Kidney (tissue), 14 donors: ENCODE data around the gene IDE. TPM values are rescaled to one million over a fixed set of nuclear protein-coding genes. Genes with fewer than 3 reads are reported as not detected.
A peak's percentile ranks its signal among the peaks of the same experiment; 100 is the strongest.

ENCODE experiments used
- DNase-seq, 5 donors: peaks; one replicate each; pipeline ENCODE4 v3.0.0-alpha.2; 2013 to 2020
- FAIRE-seq: peaks from 2 replicates; lab custom pipeline; 2012; peaks lifted over from hg19 to GRCh38; lab: Jason Lieb, UNC
- H3K27ac ChIP-seq, 2 donors: one replicate each; pipeline ENCODE4 v1.7.0; 2013; ENCODE audit warnings: low read depth in 2 of 2, low read length in 2 of 2, inconsistent platforms in 1 of 2
- H3K27me3 ChIP-seq: one replicate; pipeline ENCODE4 v1.7.1; 2013; ENCODE audit warnings: low read length, inconsistent platforms; ENCODE audit not compliant: control insufficient read depth, insufficient read depth
- H3K36me3 ChIP-seq, 3 donors: one replicate each; pipeline versions ENCODE4 v1.7.0 to v1.7.1; 2013; ENCODE audit warnings: low read length in 3 of 3, control low read depth in 1 of 3, inconsistent platforms in 1 of 3; ENCODE audit not compliant: insufficient read depth in 3 of 3, control insufficient read depth in 2 of 3
- H3K4me1 ChIP-seq, 3 donors: one replicate each; pipeline versions ENCODE4 v1.7.0 to v1.7.1; 2013; ENCODE audit warnings: low read length in 3 of 3, inconsistent platforms in 1 of 3, low read depth in 1 of 3; ENCODE audit not compliant: control insufficient read depth in 2 of 3, insufficient read depth in 2 of 3
- H3K4me3 ChIP-seq, 3 donors: one replicate each; pipeline versions ENCODE4 v1.7.0 to v1.8.1; 2013; ENCODE audit warnings: low read length in 3 of 3, control low read depth in 1 of 3, inconsistent platforms in 1 of 3
- H3K9ac ChIP-seq, 3 donors: one replicate each; pipeline versions ENCODE4 v1.7.0 to v1.7.1; 2013; ENCODE audit warnings: low read length in 3 of 3, control low read depth in 1 of 3, inconsistent platforms in 1 of 3
- H3K9me3 ChIP-seq, 3 donors: one replicate each; pipeline versions ENCODE4 v1.7.0 to v1.7.1; 2013; ENCODE audit warnings: low read length in 3 of 3, control low read depth in 1 of 3, inconsistent platforms in 1 of 3; ENCODE audit not compliant: control insufficient read depth in 2 of 3, insufficient read depth in 1 of 3
- intact Hi-C: fragments of 100-400 bp; cut with DNase I; formaldehyde crosslinking; loops from one replicate; pipeline ENCODE4 v1.11.1; 2022
- polyA plus RNA-seq: library from polyadenylated mRNA; stranded (reverse); fragments of 350-450 nt; fragmentation: Illumina TruSeq; extraction: RNeasy Lipid Tissue Mini Kit (QIAGEN cat#74804); gene quantifications from one replicate; pipeline ENCODE4 v1.2.3, GENCODE V29; 2014; ENCODE audit warnings: low read depth, low replicate concordance; ENCODE audit not compliant: insufficient read depth
- total RNA-seq: library from RNA; stranded (reverse); fragmentation: NEBNext Ultra II Directional; extraction: Animal tissue kit (Norgen Biotek cat#: 25700); gene quantifications from one replicate; pipeline ENCODE4 v1.2.1, GENCODE V29; 2021
- TF ChIP-seq, protein P1 (sequence below): IDR thresholded peaks from 3 replicates; pipeline ENCODE4 v1.5.1; 2012; ENCODE audit warnings: mild to moderate bottlenecking, moderate library complexity, borderline replicate concordance; ENCODE audit not compliant: insufficient read depth; ENCODE audit errors: extremely low read depth
- donor health status: control.
- donor health status: control.
- donor health status: control.
- donor health status: control.
- donor health status: control.
- donor health status: DM: yes; HTN: yes; CAD: no.
- donor health status: Normal renal cell carcinoma (clear cell type).

Gene IDE
- total and polyA plus RNA-seq, 2 donors from 2014 or later, result 8.6 to 40.5 TPM

DNA sequence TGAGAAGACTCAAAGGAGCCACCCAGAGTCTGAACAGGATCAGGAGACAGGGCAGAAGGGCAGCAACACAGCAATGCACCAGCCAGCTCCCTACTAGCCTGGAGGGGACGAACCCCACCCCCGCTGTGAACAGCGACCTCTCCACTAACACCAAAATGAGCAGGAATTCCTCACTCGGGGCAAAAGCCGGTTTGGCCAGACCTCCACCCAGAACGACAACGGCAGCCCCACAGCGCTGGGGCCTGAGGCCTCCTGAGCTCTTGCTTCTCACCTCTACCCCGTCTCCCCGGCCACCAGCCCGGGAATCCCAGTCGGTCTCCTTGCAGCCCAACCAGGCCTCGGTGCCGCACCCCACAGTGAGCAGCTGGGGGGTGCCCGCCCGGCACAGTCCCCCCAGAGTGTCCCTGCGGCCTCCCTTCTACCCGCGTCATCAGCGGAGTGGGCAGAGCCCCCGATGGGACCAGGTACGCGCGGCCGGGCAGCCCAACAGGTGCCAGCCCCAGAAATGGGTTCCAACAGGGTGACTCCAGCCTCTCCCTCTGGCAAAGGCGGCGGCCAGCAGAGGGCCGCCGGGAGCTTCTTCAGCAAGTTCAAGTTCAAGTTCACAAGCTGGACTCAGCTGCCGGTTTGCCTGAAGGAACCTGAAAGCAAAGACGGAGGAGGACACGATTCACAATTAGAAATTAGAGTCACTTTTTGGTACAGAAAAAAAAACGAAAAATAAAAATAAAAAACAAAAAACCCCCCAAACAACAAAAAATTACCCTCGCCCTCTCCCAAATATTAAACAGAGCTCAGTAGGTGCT is 153.9 kb downstream of the IDE start:
- no peaks in the 10 kb centered on the region for H3K36me3 ChIP-seq
- peak; percentile 48 to 83 (median 68) for DNase-seq
- FAIRE-seq, result no peak
- H3K4me1 ChIP-seq, result peaks cover 0 to 2% (median 0%) of the 10 kb centered on the region in 3 donors
- no peak overlapping the region for H3K27ac ChIP-seq
- peak overlapping the region in 2 of 3 donors; percentile 16 to 63 for H3K9ac ChIP-seq
- no peaks in the 10 kb centered on the region for H3K9me3 ChIP-seq
- TF ChIP-seq, protein P1, sequence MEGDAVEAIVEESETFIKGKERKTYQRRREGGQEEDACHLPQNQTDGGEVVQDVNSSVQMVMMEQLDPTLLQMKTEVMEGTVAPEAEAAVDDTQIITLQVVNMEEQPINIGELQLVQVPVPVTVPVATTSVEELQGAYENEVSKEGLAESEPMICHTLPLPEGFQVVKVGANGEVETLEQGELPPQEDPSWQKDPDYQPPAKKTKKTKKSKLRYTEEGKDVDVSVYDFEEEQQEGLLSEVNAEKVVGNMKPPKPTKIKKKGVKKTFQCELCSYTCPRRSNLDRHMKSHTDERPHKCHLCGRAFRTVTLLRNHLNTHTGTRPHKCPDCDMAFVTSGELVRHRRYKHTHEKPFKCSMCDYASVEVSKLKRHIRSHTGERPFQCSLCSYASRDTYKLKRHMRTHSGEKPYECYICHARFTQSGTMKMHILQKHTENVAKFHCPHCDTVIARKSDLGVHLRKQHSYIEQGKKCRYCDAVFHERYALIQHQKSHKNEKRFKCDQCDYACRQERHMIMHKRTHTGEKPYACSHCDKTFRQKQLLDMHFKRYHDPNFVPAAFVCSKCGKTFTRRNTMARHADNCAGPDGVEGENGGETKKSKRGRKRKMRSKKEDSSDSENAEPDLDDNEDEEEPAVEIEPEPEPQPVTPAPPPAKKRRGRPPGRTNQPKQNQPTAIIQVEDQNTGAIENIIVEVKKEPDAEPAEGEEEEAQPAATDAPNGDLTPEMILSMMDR, result peak; percentile 37
- peak overlapping the region; percentile 12 to 63 (median 52) for H3K4me3 ChIP-seq
- H3K27me3 ChIP-seq, result peaks cover 3% of the 10 kb centered on the region
- intact Hi-C loops, result no loop called here

DNA sequence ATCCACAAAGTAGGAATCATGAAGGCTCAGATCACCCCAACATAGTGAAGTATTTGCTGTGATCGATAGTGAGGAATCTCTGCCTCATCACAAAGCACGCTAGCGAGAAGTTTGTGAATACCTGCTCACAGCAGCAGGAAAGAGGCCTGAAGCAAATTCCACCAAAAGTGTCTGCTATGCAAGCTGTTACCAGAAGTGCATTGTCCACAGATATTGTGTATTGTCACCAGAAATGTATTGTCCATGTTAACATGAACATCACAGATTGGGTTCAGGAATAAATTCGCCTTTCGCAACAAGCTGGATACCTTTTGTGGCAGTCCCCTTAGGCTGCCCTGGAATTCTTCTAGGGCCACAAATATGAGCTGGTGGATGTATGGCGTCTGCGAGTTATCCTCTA is 155.0 kb downstream of the IDE start:
- DNase-seq (no peak), FAIRE-seq (no peak)
- intact Hi-C loops, result no loop called here
- Histone ChIP-seq H3K36me3 (no peaks in the 10 kb centered on the region), H3K4me3 (no peak overlapping the region), H3K27ac (no peak overlapping the region), H3K27me3 (peaks cover 3% of the 10 kb centered on the region), H3K4me1 (peaks cover 0 to 2% (median 0%) of the 10 kb centered on the region in 3 donors), H3K9ac (no peak overlapping the region), H3K9me3 (no peaks in the 10 kb centered on the region)
- TF ChIP-seq, protein P1, result no peak

DNA sequence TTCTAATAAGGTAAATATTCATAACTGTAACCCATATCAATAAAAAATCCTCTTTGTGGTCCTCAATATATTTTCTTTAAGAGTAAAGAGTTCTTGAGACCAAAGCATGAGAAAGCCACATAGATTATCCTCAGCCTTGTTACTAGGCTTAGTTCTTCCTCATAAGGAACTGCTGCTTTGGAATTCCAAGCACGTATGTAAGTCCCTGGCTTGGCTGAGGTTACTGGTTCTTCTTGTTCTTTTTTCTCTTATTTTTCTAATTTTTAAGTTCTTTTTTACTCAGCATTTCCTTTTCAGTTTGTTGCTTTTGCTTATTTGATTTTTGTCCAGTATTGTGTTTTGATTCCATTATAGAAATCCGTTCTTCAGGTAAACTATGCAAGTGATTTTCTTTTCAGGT is 155.7 kb downstream of the IDE start:
- H3K27me3 ChIP-seq, result peaks cover 3% of the 10 kb centered on the region
- no peaks in the 10 kb centered on the region for H3K9me3 ChIP-seq
- FAIRE-seq (no peak), DNase-seq (no peak)
- H3K4me1 ChIP-seq, result peaks cover 0 to 2% (median 0%) of the 10 kb centered on the region in 3 donors
- no peaks in the 10 kb centered on the region for H3K36me3 ChIP-seq
- H3K4me3 ChIP-seq, result no peak overlapping the region
- H3K9ac ChIP-seq, result no peak overlapping the region
- H3K27ac ChIP-seq, result no peak overlapping the region
- intact Hi-C loops, result no loop called here
- TF ChIP-seq, protein P1, result no peak
